ENCODE data around the gene RBM28. TPM values are rescaled to one million over a fixed set of nuclear protein-coding genes. Genes with fewer than 3 reads are reported as not detected.

RBM28 gene
- total RNA-seq, 1 donor from 2014 or later, result 31.7 TPM

DNA sequence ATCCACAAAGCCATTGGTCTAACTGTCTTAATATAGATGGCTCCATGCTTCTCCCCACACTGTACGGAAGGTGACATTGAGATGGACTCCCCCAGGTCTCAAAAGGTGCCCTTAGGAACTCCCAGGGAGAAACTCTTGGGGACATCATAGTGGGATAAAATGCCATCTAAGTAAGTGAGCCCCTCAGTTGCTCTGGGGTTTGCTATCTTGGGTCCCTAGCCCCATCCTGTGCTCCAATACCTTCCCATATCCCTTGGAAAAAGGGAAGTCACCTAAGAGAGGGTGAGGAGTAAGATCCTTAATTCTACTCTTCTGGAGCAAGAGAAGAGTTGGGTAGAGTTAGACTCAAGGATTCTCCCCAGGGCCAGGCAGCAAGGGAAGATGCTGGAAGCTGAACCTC, 9.9 kb upstream of the RBM28 start:
- no peak for ATAC-seq
- intact Hi-C loops (cut with DNase I), result no loop called here
- DNase-seq (ENCODE audit: missing footprints), result no peak

DNA sequence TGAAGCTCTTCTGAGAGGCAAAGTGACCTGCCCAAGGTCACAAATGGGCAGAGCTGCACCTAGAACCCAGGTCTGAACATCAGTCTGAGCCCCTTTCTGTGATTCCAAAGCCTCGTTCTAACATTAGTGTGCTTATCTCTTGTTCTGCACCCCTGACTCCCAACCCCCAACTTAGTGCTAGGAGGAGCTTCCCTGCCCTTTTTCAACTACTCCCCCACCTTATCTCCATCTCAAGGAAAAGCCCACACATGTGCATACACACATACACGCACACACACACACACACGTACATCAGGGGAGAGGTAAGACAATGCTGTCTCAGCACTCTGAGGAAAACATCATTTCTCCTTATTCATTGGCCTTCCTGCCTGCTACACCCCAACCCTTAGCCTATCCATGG, 9.5 kb upstream of the RBM28 start:
- DNase-seq (ENCODE audit: missing footprints) (no peak), ATAC-seq (no peak)
- intact Hi-C loops (cut with DNase I), result no loop called here

DNA sequence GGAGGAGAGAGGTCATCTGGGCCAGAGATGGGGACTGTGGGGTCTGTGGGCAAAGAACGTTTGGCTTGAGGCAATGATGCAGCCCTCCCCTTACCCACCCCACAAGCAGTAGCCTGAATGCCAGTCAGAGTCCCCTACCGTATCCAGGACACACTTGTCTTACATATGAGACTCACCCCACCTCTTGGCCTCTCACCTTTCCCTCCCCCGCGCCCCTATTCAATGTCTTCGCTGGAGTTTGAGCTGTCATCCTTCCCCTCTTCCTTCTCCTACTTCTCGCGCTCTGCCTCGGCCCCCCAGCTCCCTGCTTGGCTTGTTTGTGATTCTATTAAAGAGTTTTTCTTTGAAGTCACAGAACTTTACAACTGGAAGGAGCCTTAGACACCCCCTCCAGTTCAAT, 8.9 kb upstream of the RBM28 start:
- ATAC-seq (no peak), DNase-seq (ENCODE audit: missing footprints) (no peak)
- intact Hi-C loops (cut with DNase I), result loop anchor here (1.0 kb wide), 1 partner anchor 35 kb away; no protein-coding TSS in a partner anchor

DNA sequence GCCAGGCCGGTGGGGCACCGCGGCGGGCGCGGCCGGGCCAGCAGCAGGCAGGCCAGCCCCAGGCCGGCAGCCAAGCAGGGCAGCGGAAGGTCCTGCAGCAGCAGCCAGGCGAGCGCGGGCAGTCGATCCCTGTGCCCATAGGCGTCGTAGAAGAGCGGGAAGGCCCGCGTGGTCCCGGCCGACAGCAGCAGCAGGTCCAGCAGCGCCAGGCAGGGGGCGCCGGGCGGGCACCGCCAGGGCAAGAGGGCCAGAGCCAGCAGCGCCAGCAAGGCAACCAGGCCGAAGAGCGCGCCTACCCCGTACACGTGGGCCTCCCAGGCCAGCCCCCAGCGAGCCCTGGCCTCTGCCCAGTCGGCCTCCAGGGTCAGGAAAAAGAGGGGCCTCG, 8.4 kb upstream of the RBM28 start:
- DNase-seq (ENCODE audit: missing footprints) (peak; percentile 79), ATAC-seq (peak; percentile 36)
- intact Hi-C loops (cut with DNase I), result loop anchor here (1.0 kb wide), 1 partner anchor 35 kb away; no protein-coding TSS in a partner anchor

DNA sequence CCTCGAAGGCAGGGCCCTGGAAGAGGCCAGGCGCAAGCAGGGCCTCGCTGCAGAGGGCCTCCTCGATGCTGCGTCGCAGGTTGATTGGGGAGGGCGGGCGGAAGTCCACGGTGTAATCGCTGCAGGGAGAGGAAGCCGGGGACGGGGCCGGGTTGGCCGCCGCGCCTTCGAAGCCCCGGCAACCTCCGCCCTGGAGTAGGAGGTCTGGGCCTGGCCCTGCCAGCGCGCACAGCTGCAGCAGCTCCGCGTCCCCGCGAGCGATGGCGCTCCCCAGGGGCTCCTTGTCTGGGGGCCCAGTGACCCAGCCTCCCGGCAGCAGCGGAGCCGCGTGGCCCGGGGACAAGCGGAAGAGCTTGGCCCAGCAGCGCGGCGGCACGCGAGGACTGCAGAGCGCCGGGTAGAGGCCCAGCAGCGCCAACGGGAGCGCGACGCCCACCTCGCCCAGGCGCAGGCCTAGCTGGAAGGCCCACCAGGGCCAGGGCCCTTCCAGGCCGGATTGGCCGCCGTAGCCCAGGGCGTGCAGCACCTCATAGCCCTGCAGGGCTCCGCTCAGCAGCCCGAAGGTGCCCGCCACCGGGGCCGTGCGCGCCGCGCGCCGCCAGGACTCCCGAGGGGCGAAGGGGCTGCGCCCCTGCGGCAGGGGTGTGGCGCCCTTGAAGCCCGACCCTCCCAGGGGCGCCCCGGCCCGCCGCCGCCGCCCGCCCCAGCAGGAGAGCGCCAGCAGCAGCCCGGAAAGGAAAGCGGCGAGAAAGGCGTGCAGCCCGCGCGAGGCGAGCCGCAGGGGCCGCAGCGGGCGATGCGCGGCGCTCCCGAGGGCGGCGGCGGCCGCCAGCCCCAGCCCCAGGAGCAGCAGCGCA, 7.8 kb upstream of the RBM28 start:
- intact Hi-C loops (cut with DNase I), result loop anchor here (1.0 kb wide), 1 partner anchor 36 kb away; no protein-coding TSS in a partner anchor
- DNase-seq (ENCODE audit: missing footprints), result no peak
- no peak for ATAC-seq

DNA sequence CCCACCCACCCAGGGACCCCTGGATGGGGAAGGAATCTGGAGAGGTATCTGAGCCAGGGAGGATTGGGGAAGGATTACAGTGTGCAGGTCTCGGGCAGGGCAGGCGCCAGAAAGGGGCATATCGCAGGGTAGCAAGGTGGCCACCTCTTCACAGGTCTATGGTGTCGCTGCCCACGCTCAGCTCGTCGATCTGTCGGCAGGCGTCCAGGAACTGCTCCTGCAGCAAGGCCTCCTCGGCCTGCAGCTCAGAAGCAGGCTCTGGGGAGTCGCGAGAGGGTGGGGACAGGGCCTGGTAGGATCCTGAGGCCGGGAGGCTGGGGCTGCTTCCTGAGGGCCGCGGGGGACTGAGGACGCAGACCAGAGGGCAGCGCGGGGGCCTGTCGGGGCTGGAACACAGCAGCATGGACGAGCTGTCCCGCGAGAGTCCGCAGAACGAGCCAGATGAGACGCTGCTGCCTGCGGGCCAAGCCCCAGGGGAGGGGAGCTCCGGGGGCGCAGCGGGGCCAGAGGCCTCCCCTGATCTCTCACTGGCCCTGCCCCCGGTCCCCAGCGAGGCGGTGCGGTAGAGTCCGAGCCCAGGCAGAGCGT, 7.1 kb upstream of the RBM28 start:
- ATAC-seq (no peak), DNase-seq (ENCODE audit: missing footprints) (no peak)
- intact Hi-C loops (cut with DNase I), result no loop called here

DNA sequence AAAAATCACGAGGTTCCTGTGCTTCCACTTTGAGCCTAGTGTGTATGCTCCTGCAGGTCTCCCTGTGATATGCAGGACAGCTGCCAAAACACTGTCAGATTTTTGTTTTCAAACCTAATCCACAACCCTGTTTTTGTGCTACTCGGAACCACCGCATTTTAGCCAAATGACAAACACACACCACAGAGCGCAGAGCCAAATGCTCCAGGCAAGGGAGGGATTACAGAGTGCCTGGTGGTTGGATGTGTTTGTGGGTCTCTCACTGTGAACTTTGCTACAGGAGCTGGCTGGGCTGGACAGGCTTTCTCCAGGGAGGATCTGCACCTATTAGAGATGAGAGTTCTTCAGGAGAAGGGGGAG, 5.7 kb upstream of the RBM28 start:
- DNase-seq (ENCODE audit: missing footprints), result no peak
- ATAC-seq, result no peak
- intact Hi-C loops (cut with DNase I), result no loop called here

DNA sequence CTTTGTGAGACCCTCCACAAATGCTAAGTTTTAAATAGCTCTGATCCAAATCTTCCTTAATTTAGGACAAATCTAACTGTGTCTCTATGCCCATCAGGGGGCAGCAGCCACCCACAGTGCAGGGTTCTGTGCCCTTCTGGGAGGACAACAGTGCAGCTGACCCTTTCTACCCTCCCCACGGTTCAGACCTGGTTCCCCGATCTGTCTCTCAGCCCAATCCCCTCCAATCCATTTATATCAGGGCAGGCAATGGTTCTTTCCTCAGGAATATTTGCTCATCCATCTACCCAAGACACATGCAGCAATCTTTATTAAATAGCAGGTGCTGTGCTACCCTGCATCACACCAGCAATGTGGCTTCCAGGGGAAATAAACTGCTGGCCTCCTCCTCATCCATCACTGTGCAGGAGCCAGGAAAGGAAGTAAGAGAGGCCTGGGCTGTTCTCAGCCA, 4.0 kb upstream of the RBM28 start:
- ATAC-seq (peak; percentile 33), DNase-seq (ENCODE audit: missing footprints) (no peak)
- intact Hi-C loops (cut with DNase I), result loop anchor here (1.0 kb wide), 1 partner anchor 40 kb away; no protein-coding TSS in a partner anchor

DNA sequence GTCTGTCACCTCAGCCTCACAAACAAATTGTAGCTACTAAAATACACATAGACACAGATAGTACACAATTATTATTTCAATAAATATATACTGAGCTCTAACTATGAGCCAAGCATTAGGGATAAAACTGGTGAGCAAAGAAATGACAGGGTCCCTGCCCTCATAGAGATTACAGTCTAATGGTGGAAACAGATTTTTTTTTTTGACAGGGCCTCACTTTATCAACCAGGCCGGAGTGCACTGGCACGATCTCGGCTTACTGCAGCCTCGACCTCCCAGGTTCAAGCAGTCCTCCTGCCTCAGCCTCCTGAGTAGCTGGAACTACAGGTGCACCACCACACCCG, 695 bp upstream of the RBM28 start:
- ATAC-seq (no peak), DNase-seq (ENCODE audit: missing footprints) (no peak)
- intact Hi-C loops (cut with DNase I), result no loop called here

DNA sequence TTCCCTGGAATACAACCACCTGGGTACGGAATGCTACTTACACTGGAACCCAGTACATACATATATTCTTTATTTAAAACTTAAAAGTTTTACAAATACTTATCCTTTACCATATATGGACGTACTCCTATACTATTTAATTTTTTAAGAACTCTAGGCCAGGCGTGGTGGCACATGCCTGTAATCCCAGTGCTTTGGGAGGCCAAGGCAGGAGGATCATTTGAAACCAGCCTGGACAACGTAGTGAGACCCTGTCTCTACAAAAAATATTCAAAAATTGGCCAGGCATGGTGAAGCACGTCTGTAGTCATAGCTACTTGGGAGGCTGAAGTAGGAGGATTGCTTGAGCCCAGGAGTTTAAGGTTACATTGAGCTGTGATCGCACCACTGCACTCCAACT, 2.0 kb downstream of the RBM28 start:
- DNase-seq (ENCODE audit: missing footprints), result no peak
- intact Hi-C loops (cut with DNase I), result no loop called here
- ATAC-seq, result no peak

DNA sequence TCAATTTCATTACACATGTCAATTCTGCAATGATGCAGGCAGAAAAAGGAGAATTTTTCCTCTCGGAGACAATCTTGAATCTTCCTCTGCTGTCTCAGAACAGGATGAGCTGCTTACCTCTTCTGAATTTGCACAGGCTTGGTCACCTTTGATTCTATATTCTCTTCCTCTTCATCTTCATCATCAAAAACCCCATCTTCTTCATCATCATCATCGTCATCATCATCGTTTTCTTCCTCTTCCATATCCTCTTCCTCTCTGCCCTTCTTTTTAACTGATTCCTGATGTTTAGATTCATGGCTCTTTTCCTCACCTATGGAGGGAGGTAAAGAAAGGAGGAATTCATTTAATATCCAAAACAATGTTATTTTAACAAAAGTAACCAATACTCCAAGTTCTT, 8.0 kb downstream of the RBM28 start:
- DNase-seq (ENCODE audit: missing footprints) (no peak), ATAC-seq (no peak)
- intact Hi-C loops (cut with DNase I), result no loop called here

DNA sequence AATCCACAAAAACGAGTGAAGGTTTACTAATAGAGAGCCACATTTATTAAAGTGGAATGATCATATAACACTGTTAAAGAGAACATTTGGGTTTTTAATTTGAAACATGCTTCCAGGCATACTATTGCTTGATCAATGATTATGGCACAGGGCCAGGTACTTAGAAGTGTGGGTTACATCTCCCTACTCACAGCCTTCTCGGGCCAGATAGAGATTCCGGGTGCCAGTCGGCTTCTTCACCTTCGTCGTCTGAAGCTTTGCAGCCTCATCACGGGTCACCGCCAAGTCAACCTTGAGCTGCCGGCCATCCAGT, 19.4 kb downstream of the RBM28 start:
- intact Hi-C loops (cut with DNase I), result no loop called here
- DNase-seq (ENCODE audit: missing footprints), result no peak
- ATAC-seq, result no peak

DNA sequence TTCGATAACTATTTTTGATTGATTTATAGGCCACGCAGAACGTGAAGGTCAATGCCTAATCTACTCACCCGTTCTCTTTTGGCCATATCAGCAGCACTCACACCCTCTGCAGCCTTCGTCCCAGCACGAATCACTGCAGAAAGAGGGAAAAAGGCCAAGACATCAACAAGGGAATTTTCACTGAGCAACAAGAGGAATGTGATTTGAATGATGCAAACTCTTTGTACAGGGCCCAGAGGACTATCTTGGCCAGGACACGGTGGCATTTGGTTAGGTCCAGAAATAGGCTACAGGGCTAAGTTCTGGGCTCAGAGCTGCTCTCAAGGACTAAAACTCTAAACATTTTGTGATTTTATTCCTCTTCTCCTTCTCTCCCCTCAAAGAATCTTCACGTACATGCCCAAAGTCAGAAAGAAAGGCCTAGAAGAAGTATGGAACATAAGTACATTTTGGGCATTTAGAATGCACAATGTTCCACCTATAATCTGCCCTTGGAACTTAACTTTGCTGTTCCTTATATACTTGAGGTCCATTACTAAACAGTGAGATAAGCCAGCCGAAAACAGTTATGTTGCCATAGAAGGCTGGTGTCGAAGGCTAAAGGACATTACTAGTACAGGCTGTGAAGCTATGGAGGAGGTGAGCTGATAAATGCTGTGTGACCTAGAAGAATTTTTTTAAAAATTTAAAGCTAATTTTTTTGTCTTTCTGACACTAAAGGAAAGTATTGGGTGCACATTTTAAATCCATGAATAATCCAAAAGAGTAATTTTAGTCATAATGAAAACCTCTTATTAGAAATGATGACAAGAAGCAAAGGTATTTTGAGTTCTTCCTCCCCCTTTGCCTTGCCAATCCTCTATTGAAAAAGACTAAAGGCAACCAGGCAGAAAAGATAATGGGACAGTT, 20.0 kb downstream of the RBM28 start:
- no peak for DNase-seq (ENCODE audit: missing footprints)
- intact Hi-C loops (cut with DNase I), result no loop called here
- peak; percentile 88 for ATAC-seq

DNA sequence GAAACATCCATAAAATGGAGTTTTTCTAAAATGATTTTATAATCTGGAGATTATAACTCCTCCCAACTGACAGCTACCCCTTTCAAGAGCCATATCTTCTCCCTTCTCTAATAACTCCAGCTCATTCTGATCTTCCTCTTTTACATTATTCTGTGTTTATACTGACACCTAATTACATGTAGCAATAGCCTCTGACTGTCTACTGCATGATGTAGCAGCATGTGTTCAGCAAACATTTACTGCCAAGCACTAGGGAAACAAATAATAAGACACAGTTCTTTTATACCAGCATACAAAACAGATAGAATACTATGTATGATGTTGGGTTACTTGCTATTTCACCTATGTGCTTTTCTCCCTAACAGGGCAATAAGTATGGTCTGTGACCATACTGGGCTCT, 20.7 kb downstream of the RBM28 start:
- DNase-seq (ENCODE audit: missing footprints), result no peak
- ATAC-seq, result peak; percentile 24
- intact Hi-C loops (cut with DNase I), result no loop called here

DNA sequence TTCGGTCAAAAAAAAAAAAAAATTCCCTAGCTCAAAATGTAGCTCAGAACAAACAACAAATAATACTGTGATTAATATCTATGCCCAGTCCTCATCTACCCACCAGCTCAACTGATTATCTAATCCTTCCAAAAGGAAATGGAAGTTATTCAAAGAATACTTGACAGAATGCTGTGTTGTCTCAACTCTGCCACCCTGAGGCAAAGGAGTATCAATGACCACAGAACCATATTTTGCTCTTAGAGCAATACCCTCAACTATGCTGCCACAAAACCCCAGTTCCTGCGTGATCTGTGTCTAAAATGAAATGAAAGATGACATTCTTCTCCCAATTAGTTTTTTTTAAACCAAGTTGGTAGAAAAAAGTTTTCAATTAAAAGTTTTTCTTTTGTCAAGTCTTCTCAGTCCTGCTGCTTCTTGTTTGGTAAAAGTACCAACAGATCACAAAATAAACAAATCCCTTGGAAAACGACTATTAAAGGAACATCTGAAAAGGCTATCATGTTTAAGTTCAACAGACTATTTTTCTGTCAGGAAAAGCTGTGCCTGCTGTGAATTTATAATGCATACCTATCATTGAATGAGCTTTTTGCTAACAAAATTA, 21.6 kb downstream of the RBM28 start:
- intact Hi-C loops (cut with DNase I), result no loop called here
- DNase-seq (ENCODE audit: missing footprints) (no peak), ATAC-seq (peak; percentile 25)

DNA sequence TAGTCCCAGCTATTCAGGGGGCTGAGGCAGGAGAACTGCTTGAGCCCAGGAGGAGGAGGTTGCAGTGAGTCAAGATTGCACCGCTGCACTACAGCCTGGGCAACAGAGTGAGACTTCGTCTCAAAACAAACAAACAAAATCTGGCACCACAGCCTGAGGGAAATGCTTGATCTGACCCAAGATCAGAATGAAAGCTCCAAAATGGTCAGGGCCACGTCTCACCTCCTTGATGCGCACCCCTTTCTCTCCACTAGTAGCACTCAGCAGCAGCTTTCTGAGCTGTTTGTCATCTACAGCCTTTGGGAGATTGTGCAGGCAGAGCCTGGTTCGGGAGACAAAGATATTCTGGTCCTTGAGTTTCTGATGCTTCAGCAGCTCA, 22.7 kb downstream of the RBM28 start:
- intact Hi-C loops (cut with DNase I), result no loop called here
- DNase-seq (ENCODE audit: missing footprints) (no peak), ATAC-seq (no peak)

DNA sequence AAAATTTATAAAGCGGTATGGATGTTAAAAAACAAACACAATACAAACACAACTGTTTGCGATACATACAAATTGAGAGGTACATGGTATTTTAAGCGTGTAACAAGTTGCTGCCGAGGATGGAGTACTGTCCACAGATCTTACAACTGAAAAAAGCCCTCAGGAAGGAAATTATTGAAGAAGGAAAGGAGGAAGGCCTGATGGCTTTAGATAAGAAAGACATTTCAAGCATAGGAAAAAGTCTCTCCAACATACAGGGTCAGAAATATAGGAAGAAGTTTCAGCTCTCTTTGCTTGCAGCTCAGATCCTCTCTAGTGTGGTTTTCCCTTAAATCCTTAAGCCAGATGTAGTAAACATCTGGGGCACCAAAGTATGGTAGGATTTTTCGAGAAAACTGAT, 25.0 kb downstream of the RBM28 start:
- DNase-seq (ENCODE audit: missing footprints), result no peak
- intact Hi-C loops (cut with DNase I), result no loop called here
- no peak for ATAC-seq

DNA sequence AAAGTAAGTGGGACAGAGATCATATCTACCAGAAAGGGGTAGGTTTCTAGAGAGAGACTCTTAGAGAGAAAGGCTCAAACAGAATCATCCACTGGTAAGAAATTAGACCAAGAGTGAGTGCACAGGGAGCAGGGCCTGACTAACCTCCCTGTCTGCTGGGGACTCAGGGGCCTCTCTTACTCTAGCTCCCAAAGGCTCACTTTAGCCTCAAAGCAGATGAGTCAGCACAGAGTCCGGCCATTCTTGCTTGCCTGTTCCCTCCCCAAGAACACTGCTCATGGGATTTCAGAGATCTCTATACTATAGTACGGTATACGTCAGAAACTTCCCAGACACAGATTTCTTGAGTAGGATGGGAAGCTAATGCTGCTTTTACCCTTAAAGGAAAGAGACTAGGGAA, 32.7 kb downstream of the RBM28 start:
- intact Hi-C loops (cut with DNase I), result no loop called here
- no peak for ATAC-seq
- no peak for DNase-seq (ENCODE audit: missing footprints)

DNA sequence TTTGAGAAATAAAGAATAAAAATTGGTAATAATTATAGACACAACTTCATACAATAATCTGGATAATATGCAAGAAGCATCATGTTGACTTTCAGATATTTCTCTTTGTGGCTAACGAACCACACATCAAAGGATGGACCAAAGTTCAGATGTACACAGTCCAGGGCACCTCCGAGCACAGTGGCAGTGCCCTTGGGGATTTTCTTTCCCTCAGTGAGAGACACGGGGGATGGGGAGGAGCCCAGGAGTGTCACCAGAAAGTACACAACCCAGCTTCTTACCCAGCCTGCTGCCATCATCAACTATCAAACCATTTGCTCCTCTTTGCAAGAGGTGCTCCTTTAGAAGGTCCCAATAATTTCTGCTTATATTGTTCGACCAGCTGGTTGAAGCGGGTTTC, 33.2 kb downstream of the RBM28 start:
- ATAC-seq, result no peak
- intact Hi-C loops (cut with DNase I), result no loop called here

More for the DNA sequence above, 33.2 kb downstream of the RBM28 start:
- no peak for DNase-seq (ENCODE audit: missing footprints)
